ENCODE measurements around the gene CACNG8. TPM values are rescaled to one million over a fixed set of nuclear protein-coding genes. Genes with fewer than 3 reads are reported as not detected.

Gene CACNG8
- total RNA-seq, result not detected

DNA sequence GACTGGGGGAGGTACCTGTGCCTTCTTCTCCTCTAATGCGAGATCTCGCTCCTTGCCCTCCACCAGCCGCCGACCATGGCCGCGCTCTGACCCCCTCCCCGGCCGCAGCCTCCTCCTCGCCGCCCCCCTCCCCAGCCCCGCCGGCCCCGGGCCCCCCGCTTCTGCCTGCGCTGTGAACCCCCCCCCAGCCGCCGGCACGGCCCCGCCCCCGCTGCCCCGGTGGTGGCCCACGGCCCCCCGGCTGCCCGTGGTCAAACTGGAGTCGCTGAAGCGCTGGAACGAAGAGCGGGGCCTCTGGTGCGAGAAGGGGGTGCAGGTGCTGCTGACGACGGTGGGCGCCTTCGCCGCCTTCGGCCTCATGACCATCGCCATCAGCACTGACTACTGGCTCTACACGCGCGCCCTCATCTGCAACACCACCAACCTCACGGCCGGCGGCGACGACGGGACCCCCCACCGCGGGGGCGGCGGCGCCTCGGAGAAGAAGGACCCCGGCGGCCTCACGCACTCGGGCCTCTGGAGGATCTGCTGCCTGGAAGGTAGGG is at the start of gene CACNG8:
CACNG8 (plus strand) TSS at position 51 of the 545 bp plus-strand sequence.
- DNase-seq (ENCODE audit: low spot score) (no peak), ATAC-seq (ENCODE audit: low FRiP score) (no peak)
- TF ChIP-seq, protein P1, sequence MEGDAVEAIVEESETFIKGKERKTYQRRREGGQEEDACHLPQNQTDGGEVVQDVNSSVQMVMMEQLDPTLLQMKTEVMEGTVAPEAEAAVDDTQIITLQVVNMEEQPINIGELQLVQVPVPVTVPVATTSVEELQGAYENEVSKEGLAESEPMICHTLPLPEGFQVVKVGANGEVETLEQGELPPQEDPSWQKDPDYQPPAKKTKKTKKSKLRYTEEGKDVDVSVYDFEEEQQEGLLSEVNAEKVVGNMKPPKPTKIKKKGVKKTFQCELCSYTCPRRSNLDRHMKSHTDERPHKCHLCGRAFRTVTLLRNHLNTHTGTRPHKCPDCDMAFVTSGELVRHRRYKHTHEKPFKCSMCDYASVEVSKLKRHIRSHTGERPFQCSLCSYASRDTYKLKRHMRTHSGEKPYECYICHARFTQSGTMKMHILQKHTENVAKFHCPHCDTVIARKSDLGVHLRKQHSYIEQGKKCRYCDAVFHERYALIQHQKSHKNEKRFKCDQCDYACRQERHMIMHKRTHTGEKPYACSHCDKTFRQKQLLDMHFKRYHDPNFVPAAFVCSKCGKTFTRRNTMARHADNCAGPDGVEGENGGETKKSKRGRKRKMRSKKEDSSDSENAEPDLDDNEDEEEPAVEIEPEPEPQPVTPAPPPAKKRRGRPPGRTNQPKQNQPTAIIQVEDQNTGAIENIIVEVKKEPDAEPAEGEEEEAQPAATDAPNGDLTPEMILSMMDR (IDR thresholded peaks at IDR 0.05), result no peak

DNA sequence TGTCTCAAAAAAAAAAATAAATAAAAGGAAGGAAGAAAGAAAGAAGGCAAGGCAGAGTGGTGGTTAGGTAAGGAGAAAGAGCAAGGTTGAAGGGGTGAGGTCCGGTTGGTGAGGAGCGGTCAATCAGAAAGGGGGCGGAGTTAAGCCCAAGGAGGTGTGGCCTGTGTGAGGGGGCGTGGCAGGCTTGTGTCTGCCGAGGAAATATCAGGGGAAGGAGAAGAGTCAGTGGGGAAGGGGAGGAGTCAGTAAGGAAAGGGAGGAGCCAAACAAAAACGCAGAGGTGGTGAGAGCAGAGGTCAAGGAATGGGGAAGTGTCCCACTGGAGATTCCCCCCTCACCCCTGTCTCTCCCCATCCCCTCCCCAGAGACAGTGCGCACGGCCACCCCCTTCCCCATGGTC is 47.7 kb upstream of the CACNG8 start:
- TF ChIP-seq, protein P1 (IDR thresholded peaks at IDR 0.05), result no peak
- DNase-seq (ENCODE audit: low spot score) (no peak), ATAC-seq (ENCODE audit: low FRiP score) (no peak)

DNA sequence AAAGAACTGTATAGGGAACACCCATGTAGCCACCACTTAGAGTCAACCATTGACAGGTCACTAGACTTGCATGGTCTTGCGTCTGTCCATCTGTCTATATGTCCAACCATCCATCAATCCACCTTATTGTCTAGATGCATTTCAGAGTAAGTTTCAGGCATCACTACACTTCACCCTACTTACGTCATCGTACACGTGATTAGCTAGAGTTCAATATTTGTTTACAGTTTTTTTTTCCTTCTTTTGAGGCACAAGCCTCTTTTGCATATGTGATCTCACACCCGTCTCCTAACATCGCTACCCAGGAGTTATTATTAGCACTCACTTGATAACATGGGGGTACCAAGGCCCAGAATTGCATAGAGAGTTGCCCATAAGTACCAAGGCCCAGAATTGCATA is 46.7 kb upstream of the CACNG8 start:
- ATAC-seq (ENCODE audit: low FRiP score) (no peak), DNase-seq (ENCODE audit: low spot score) (no peak)
- TF ChIP-seq, protein P1 (IDR thresholded peaks at IDR 0.05), result no peak

DNA sequence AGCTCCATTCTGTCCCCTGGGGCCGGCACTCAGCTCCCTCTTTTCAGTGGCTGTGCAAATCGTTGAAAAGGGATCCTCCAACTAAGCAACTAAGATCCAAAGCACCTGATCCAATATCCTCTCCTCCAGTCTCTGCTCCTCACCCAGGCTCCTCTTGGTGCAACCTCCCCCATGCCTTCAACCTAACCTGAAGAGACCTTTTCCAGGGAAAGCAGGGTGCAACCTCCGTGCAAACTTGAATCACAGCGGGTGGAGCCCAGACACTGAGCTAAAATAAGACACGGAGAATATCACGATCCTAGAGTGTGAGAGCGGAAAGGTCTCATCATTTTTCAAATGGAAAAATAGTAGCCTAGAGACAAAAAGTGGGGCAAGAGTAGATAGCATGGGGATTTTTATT is 45.4 kb upstream of the CACNG8 start:
- ATAC-seq (ENCODE audit: low FRiP score), result no peak
- no peak for DNase-seq (ENCODE audit: low spot score)
- TF ChIP-seq, protein P1 (IDR thresholded peaks at IDR 0.05), result no peak

DNA sequence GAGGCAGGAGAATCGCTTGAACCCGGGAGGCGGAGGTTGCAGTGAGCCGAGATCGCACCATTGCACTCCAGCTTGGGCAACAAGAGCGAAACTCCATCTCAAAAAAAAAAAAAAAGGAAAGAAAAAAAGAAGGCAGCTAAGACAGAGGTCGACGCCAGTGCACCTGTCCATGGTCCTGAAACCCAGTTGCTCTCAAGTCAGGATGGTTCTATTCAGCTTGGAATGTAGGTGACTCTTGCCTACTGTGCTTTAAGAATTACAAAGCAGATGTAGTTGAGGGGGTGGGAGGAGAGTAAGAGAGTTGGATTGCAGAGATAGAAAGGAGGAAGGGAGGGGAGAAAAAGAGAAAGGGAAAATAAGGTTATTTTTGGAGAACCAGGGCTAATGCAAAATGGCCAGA is 35.0 kb upstream of the CACNG8 start:
- DNase-seq (ENCODE audit: low spot score) (no peak), ATAC-seq (ENCODE audit: low FRiP score) (no peak)
- TF ChIP-seq, protein P1 (IDR thresholded peaks at IDR 0.05), result no peak

DNA sequence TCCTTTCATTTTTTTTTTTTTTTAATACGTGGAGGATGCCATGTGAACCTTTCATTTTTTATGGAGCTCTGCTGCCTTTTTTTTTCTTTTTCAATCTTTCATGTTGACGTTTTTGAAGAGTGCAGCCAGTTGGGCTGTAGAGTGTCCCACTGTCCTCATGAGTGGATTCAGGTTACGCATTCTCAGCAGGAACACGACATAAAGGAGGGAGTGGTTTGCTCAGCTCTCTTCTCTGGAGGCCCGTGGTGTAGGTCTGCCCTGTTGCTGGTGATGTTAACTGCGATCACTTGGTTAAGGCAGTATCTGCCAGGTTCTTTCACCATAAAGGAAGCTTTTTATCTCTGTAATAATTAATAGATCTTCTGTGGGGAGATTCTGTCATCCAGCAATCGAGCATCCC is 26.7 kb upstream of the CACNG8 start:
- DNase-seq (ENCODE audit: low spot score) (no peak), ATAC-seq (ENCODE audit: low FRiP score) (no peak)
- TF ChIP-seq, protein P1 (IDR thresholded peaks at IDR 0.05), result no peak

DNA sequence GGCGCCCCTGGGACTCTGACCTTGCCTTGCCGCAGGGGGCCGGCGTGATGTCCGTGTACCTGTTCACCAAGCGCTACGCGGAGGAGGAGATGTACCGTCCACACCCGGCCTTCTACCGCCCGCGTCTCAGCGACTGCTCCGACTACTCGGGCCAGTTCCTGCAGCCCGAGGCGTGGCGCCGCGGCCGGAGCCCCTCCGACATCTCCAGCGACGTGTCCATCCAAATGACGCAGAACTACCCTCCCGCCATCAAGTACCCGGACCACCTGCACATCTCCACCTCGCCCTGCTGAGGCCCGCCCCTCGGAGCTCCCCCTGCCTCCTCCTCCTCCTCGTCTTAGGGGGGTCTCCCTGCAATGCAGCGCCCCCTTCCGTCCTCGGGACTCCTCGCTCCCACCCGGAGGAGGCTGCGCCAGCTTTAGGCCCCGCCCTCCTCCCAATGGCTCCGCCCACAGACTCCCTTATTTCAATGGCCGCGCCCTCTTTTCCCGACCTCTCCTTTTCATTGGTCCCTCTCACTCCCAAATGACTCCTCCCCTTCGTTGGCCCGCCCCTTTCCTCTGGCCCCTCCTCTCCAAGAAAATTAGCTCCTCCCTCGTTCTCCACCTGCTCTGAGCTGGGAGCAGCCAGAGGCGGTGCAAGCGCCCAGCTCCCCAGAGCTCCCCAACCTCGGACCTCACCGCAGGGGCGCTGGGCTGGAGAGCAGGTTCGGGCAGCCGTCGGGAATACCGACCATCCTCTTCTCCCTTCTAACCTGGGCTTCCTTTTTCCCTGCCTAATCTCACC is 20.5 kb upstream of the CACNG8 start:
- ATAC-seq (ENCODE audit: low FRiP score) (no peak), DNase-seq (ENCODE audit: low spot score) (no peak)
- TF ChIP-seq, protein P1 (IDR thresholded peaks at IDR 0.05), result no peak

Measured in omental fat pad (tissue), 4 donors.